Osteocyte (in vitro differentiated cells): Measurements from ENCODE around the gene SPAG9. TPM values are rescaled to one million over a fixed set of nuclear protein-coding genes. Genes with fewer than 3 reads are reported as not detected.

Source experiments
- DNase-seq: peaks from one replicate; pipeline ENCODE4 v3.0.0; 2021; ENCODE audit warnings: mixed read lengths; ENCODE audit not compliant: unreplicated experiment; ENCODE audit errors: extremely low spot score
- H3K27ac Mint-ChIP-seq: one replicate; pipeline ENCODE4 v1.8.0; 2021; ENCODE audit warnings: mild to moderate bottlenecking, mixed read lengths; ENCODE audit not compliant: unreplicated experiment
- H3K27me3 Mint-ChIP-seq: one replicate; pipeline ENCODE4 v1.8.0; 2021; ENCODE audit warnings: mixed read lengths; ENCODE audit not compliant: unreplicated experiment
- H3K36me3 Mint-ChIP-seq: one replicate; pipeline ENCODE4 v1.8.0; 2021; ENCODE audit warnings: mixed read lengths; ENCODE audit not compliant: unreplicated experiment
- H3K4me1 Mint-ChIP-seq: one replicate; pipeline ENCODE4 v1.8.0; 2021; ENCODE audit warnings: mixed read lengths; ENCODE audit not compliant: unreplicated experiment
- H3K4me3 Mint-ChIP-seq: one replicate; pipeline ENCODE4 v1.8.0; 2021; ENCODE audit warnings: mild to moderate bottlenecking, moderate library complexity, mixed read lengths; ENCODE audit not compliant: unreplicated experiment
- H3K9me3 Mint-ChIP-seq: one replicate; pipeline ENCODE4 v1.8.0; 2021; ENCODE audit warnings: mixed read lengths; ENCODE audit not compliant: unreplicated experiment
- CTCF ChIP-seq: fragments of 200-600 bp; sonication (generic); IDR thresholded peaks from 2 replicates; pipeline ENCODE4 v1.5.0; 2021; ENCODE audit warnings: antibody characterized with exemption, mild to moderate bottlenecking, moderate library complexity
- total RNA-seq: library from RNA; stranded (reverse); gene quantifications from 2 replicates; pipeline ENCODE4 v1.2.1, GENCODE V29; 2021

SPAG9 gene
- total RNA-seq, 1 donor from 2014 or later: 100 TPM

GRCh38 chr17:51050291-51051033 is 70.2 kb downstream of the SPAG9 start:
- H3K36me3 Mint-ChIP-seq: no peaks in the 10 kb centered on the region
- H3K27ac Mint-ChIP-seq: peak overlapping the region; percentile 8
- H3K9me3 Mint-ChIP-seq: no peaks in the 10 kb centered on the region
- H3K27me3 Mint-ChIP-seq: no peaks in the 10 kb centered on the region
- DNase-seq: no peak
- peaks cover 21% of the 10 kb centered on the region for H3K4me1 Mint-ChIP-seq
- TF ChIP-seq CTCF: no peak
- H3K4me3 Mint-ChIP-seq: no peak overlapping the region

DNA sequence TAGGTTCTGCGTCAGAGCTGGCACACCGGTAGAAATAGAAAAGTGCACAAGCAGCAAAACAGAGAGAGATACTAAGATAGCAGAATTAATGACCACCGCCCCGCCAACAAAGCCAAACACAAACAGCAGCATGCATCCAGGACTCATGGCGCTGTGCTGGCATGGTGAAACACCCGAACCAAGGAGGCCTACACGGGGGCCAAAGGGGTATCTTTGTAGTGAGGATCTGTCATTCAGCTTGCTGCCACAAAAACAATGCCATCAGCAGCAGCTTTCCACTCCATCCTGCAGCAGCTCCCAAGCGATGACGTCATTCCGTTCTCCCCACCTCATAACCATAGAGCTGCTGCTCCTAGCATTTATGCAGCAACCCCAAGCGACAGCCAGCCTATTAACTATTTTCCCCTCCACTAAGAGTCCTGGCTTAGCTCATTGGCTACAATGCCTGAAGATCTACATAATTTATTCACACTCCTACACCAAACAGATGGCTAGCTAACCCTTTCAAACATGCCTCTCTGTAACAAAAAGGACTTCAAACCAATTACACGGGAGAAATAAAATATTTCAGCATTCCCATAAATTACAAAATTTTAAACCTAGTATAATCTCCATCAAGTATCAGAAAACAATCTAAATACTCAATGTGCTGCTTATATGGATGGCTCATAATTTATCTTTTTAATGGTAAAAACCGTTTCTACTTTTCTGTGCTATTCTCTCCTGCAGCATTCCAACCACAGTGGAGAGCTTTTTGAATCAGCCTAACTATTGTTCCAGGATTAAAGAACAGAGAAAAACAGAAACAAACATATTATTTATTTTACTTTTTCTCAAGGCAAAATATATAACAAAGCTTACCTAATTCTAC is 73.9 kb downstream of the SPAG9 start:
- Mint-ChIP-seq H3K4me3 (no peak overlapping the region), H3K36me3 (peaks cover 3% of the 10 kb centered on the region), H3K27me3 (no peaks in the 10 kb centered on the region), H3K4me1 (peaks cover 14% of the 10 kb centered on the region), H3K27ac (no peak overlapping the region), H3K9me3 (no peaks in the 10 kb centered on the region)
- DNase-seq: no peak
- no peak for TF ChIP-seq CTCF

DNA sequence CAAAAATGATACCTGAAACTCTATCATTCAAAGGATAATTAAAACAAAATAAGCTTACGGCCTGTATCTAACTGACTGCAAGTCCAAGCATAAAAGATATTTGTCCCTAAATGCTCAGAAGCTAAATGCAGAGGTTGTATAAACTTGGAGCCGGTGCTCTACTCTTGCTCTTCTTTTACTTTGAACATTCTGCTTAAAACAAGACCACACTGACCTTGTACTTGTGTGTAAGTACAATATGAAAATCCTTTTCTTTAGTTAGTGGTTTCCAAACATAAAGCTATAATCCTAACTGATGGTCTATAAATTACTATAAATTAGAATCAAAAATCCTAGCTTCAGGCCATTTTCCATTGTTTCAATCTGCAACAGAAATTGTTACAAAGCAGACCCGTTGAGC is 74.6 kb downstream of the SPAG9 start:
- Mint-ChIP-seq H3K36me3 (peaks cover 3% of the 10 kb centered on the region), H3K4me3 (no peak overlapping the region), H3K9me3 (no peaks in the 10 kb centered on the region), H3K4me1 (peaks cover 11% of the 10 kb centered on the region), H3K27ac (no peak overlapping the region), H3K27me3 (no peaks in the 10 kb centered on the region)
- no peak for DNase-seq
- no peak for TF ChIP-seq CTCF

- no peak for TF ChIP-seq CTCF
- Mint-ChIP-seq H3K4me3 (no peak overlapping the region), H3K4me1 (peaks cover 9% of the 10 kb centered on the region), H3K9me3 (no peaks in the 10 kb centered on the region), H3K36me3 (peaks cover 3% of the 10 kb centered on the region), H3K27me3 (no peaks in the 10 kb centered on the region), H3K27ac (no peak overlapping the region)
- no peak for DNase-seq
Observed at GRCh38 chr17:51045621-51046020, 75.0 kb downstream of the SPAG9 start.

- no peak for DNase-seq
- H3K36me3 Mint-ChIP-seq: peaks cover 3% of the 10 kb centered on the region
- H3K4me3 Mint-ChIP-seq: no peak overlapping the region
- no peak for TF ChIP-seq CTCF
- no peaks in the 10 kb centered on the region for H3K27me3 Mint-ChIP-seq
- H3K4me1 Mint-ChIP-seq: peaks cover 8% of the 10 kb centered on the region
- H3K27ac Mint-ChIP-seq: no peak overlapping the region
- no peaks in the 10 kb centered on the region for H3K9me3 Mint-ChIP-seq
Observed at GRCh38 chr17:51044976-51045375, 75.7 kb downstream of the SPAG9 start.
